Measurements from ENCODE around the gene IL1RAPL1.

IL1RAPL1 gene

DNA sequence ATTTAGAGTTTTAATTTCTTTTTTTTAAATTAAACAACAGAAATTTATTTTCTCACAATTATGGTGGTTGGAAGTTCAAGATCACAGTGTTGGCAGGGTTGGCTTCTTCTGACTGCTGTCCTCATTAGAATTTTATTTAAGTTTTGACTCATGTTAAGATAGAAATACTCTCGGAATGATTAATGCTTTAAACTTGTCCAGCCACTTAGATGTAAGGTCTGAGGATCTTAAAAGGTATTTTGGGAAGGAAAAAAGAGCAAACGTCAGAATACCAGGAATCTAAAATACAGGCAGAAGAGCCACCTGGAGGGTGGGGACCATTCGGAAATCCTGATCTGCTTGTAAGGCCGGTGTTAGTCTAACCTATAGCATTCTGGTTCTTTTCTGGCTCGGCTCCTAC is 1205.1 kb downstream of the IL1RAPL1 start:
- no peak for ATAC-seq
- Mint-ChIP-seq H3K36me3 (no peaks in the 10 kb centered on the region), H3K4me3 (no peak overlapping the region), H3K4me1 (no peaks in the 10 kb centered on the region), H3K27ac (no peak overlapping the region), H3K9me3 (peaks cover 10% of the 10 kb centered on the region)
- DNase-seq (ENCODE audit: low spot score in 2 of 2): no peak

DNA sequence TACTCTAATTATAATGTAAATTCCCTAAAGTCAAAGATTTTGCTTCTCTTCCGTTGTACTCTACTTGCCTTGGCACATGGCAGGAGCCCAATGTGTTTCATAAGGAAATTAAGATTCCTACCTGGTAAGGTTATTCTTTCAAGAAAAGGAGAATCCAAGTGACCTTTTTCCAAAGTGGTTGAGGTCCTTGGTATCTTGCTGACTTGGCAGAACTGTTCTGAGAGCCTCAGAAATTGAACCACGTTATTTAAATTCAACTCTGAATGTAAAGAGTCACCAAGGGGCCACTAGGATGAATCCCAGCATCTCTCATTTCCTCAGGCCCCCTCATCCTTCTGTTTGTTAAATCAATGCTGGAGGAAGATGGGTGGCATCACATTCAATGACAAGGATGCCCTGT is 1209.9 kb downstream of the IL1RAPL1 start:
- Mint-ChIP-seq H3K27ac (no peak overlapping the region), H3K9me3 (peaks cover 9% of the 10 kb centered on the region), H3K36me3 (no peaks in the 10 kb centered on the region), H3K4me3 (no peak overlapping the region), H3K4me1 (no peaks in the 10 kb centered on the region)
- DNase-seq (ENCODE audit: low spot score in 2 of 2) (no peak), ATAC-seq (no peak)

GRCh38 chrX:29798469-29798868 is 1211.2 kb downstream of the IL1RAPL1 start:
- no peak for ATAC-seq
- Mint-ChIP-seq H3K4me3 (no peak overlapping the region), H3K9me3 (peaks cover 9% of the 10 kb centered on the region), H3K27ac (no peak overlapping the region), H3K4me1 (no peaks in the 10 kb centered on the region), H3K36me3 (no peaks in the 10 kb centered on the region)
- no peak for DNase-seq (ENCODE audit: low spot score in 2 of 2)

DNA sequence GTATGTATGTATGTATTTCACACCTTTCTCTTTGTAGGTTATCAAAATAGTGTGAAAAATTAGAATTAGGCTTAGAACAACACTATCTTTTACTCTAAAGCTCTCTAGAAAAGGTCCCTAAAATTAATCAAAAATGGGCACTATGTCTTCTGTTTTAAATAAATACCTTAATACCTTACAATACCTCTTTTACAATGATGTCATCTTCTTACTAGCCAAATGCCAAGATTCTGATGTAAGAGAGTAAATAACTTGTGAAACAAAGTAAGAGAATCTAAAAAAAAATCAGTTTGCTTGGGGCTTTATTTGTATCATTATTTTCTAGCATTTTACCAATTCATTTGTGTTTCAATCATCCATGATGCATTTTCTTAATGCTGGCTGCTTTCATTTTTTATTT is 1225.9 kb downstream of the IL1RAPL1 start:
- Mint-ChIP-seq H3K27ac (no peak overlapping the region), H3K36me3 (no peaks in the 10 kb centered on the region), H3K9me3 (peaks cover 12% of the 10 kb centered on the region), H3K4me1 (no peaks in the 10 kb centered on the region), H3K4me3 (no peak overlapping the region)
- ATAC-seq (no peak), DNase-seq (ENCODE audit: low spot score in 2 of 2) (no peak)

- Mint-ChIP-seq H3K9me3 (peaks cover 3% of the 10 kb centered on the region), H3K27ac (no peak overlapping the region), H3K36me3 (no peaks in the 10 kb centered on the region), H3K4me3 (no peak overlapping the region), H3K4me1 (no peaks in the 10 kb centered on the region)
- DNase-seq (ENCODE audit: low spot score in 2 of 2) (no peak), ATAC-seq (no peak)
Measured at GRCh38 chrX:29824176-29824906, 1237.1 kb downstream of the IL1RAPL1 start.

- no peak for ATAC-seq
- H3K36me3 Mint-ChIP-seq: no peaks in the 10 kb centered on the region
- no peaks in the 10 kb centered on the region for H3K4me1 Mint-ChIP-seq
- no peak for DNase-seq (ENCODE audit: low spot score in 2 of 2)
- H3K27ac Mint-ChIP-seq: no peak overlapping the region
- peaks cover 3% of the 10 kb centered on the region for H3K9me3 Mint-ChIP-seq
- no peak overlapping the region for H3K4me3 Mint-ChIP-seq
Measured at GRCh38 chrX:29826742-29827141, 1239.5 kb downstream of the IL1RAPL1 start.

GRCh38 chrX:29834311-29834710 is 1247.1 kb downstream of the IL1RAPL1 start:
- no peak for DNase-seq (ENCODE audit: low spot score in 2 of 2)
- Mint-ChIP-seq H3K27ac (no peak overlapping the region), H3K36me3 (no peaks in the 10 kb centered on the region), H3K4me1 (no peaks in the 10 kb centered on the region), H3K9me3 (no peaks in the 10 kb centered on the region), H3K4me3 (no peak overlapping the region)
- ATAC-seq: no peak

DNA sequence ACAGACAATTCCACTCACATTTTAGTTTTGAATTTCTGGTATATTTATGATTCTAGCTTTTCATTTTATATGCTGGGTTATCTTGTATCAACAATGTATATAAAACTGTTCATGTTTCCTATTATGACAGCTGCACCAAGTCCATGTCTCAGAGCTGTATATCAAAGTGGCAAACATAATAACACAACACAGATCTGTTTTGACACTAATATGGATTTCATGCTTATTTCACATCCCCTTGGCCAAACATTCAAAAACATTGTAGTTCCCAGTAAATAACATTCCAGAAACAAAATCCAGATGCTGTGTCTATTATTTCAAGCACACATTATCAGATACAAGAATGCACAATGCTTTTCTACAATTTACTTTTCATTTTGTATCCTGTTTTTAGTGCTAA is 1247.5 kb downstream of the IL1RAPL1 start:
- DNase-seq (ENCODE audit: low spot score in 2 of 2): no peak
- H3K9me3 Mint-ChIP-seq: no peaks in the 10 kb centered on the region
- no peaks in the 10 kb centered on the region for H3K36me3 Mint-ChIP-seq
- no peak overlapping the region for H3K27ac Mint-ChIP-seq
- no peak overlapping the region for H3K4me3 Mint-ChIP-seq
- no peaks in the 10 kb centered on the region for H3K4me1 Mint-ChIP-seq
- no peak for ATAC-seq

- Mint-ChIP-seq H3K9me3 (peaks cover 6% of the 10 kb centered on the region), H3K4me3 (no peak overlapping the region), H3K27ac (no peak overlapping the region), H3K4me1 (no peaks in the 10 kb centered on the region), H3K36me3 (no peaks in the 10 kb centered on the region)
- ATAC-seq (no peak), DNase-seq (ENCODE audit: low spot score in 2 of 2) (no peak)
Measured at GRCh38 chrX:29841750-29842149, 1254.5 kb downstream of the IL1RAPL1 start.

DNA sequence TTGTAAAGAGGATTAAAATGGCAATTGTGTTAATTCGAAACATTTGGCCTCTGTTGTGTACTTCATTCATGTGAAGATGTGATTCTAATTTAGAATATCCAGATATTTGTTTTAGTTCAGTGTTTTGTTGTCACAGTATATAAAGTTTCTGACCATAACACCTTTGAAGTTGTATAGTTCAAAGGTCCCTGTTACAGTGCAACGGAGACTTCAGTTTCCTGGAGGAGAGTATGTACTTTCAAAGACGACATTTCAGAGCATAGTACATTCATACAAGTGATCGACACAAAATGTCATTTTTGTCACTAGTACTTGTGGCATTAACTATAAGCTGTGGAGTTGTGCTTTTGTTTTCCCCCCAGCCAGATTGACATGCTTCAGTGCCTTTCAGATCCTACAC is 1255.3 kb downstream of the IL1RAPL1 start:
- DNase-seq (ENCODE audit: low spot score in 2 of 2) (no peak), ATAC-seq (no peak)
- Mint-ChIP-seq H3K36me3 (no peaks in the 10 kb centered on the region), H3K27ac (no peak overlapping the region), H3K9me3 (peaks cover 6% of the 10 kb centered on the region), H3K4me3 (no peak overlapping the region), H3K4me1 (no peaks in the 10 kb centered on the region)

DNA sequence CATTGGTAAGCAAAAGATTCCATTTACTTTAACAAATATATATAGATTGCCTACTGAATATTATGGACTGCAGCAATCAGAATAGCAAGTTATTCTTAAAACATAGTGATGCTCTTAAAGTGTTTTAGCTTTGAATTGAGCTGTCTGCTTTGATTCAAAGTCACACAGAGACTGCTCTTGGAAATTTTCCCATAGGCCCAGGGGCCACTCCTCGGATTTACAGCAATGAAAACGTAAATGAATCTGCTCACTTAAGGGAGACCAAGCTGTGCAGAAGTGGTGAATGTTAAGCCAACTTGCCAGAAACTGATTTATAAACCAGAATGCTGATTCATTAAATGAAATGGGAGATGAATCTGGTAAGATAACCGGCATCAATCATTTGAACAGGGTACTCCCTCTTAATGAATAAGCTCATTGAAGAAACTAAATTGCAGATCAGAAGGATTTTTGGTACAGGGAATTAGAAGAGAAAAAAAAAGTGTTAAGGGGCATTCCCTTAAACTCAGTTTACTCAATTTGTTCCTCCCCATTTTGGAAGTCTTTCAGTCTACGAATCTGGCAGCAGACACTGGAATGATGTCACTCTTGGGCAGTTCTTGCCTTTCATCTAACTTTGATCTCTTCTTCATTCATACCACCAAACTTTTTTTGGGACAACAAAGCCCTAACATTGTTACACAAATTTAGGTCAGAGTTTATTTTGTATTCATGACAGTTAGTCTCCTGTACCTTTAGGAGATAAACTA is 1264.8 kb downstream of the IL1RAPL1 start:
- Mint-ChIP-seq H3K4me3 (no peak overlapping the region), H3K9me3 (peaks cover 5% of the 10 kb centered on the region), H3K27ac (no peak overlapping the region), H3K36me3 (no peaks in the 10 kb centered on the region), H3K4me1 (no peaks in the 10 kb centered on the region)
- DNase-seq (ENCODE audit: low spot score in 2 of 2) (no peak), ATAC-seq (no peak)

DNA sequence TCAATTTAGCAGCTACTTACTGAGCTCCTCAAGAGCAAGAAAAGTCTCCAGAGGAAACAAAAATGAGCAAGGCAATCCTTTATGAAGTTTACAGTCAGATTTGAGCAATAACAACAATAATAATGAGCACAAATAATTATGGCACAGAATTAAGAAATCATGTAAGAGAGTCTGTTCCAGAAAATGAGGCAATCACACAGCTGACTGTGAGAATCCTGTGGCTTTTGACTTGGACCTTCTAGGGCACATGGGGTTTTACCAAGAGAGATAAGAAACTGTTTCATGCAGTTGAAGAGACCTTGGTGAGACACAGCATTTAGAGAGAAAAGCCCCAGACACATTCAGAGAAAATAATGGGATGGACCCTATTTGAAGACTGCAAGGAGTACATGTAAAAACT is 1265.5 kb downstream of the IL1RAPL1 start:
- no peak overlapping the region for H3K4me3 Mint-ChIP-seq
- H3K9me3 Mint-ChIP-seq: peaks cover 5% of the 10 kb centered on the region
- H3K4me1 Mint-ChIP-seq: no peaks in the 10 kb centered on the region
- DNase-seq (ENCODE audit: low spot score in 2 of 2) (no peak), ATAC-seq (no peak)
- no peaks in the 10 kb centered on the region for H3K36me3 Mint-ChIP-seq
- H3K27ac Mint-ChIP-seq: no peak overlapping the region

DNA sequence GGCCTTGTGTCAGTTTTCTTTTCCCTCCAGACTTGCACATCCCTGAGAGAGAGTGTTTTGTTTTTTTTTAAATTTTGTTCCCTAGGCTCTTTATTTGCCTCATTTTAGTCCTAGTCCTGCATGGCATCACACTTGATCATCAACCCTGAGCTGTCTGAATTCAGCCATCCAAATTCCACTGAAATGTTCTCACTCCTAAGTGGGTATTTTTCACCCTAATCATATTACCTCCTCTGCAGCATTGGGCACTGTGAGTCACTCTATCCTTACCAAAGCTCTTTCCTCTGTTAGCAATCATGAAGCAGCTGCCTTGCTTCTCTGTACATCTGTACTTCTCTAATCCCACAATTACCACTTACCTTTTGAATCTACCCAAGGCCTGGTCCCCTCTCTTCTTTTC is 1271.5 kb downstream of the IL1RAPL1 start:
- Mint-ChIP-seq H3K27ac (no peak overlapping the region), H3K4me3 (no peak overlapping the region), H3K9me3 (peaks cover 7% of the 10 kb centered on the region), H3K36me3 (no peaks in the 10 kb centered on the region), H3K4me1 (no peaks in the 10 kb centered on the region)
- ATAC-seq: no peak
- DNase-seq (ENCODE audit: low spot score in 2 of 2): no peak

DNA sequence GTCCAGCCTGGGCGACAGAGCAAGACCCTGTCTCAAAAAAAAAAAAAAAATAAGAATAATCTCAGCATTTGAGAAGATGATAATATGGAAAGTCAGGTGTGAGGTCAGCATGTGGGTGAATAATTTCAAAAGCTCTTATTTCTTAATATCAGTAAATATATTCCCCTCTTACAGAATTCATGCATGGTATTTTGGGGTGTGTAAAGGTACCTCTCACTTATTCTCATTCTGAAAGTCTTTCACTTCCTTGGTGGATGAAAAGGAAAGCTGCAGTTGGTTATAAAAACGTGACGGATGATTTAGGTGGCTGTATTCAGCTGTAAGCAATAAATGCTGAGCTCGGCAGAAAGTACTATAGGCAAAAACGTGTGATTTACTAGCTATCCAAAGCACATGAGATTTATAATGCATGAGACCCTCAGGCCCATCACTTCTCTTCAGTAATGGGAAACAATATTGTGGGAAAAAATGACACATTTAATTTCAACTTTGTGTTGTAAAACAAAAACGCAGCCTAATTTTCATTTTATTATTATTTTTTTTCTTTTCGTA is 1275.0 kb downstream of the IL1RAPL1 start:
- DNase-seq (ENCODE audit: low spot score in 2 of 2) (no peak), ATAC-seq (no peak)
- H3K27ac Mint-ChIP-seq: no peak overlapping the region

DNA sequence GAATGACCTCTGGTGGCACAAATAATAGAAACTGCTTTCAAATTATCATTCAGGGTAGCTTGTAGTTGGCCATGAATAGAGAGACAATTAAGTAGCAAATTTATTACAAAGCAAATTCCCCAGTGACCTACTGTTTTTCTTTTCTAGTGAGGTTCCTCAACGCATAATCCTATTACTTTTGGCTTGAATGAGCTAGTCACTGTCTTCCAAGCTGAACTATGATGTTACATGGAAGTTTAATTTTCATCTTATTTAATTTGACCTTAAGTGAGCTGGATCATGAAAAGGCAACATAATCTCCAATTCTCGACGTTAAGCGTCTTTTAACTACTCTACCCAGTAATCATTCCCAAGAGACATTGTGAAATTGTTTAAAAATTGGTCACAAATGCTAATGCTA is 1280.7 kb downstream of the IL1RAPL1 start:
- Mint-ChIP-seq H3K36me3 (no peaks in the 10 kb centered on the region), H3K9me3 (no peaks in the 10 kb centered on the region), H3K4me3 (no peak overlapping the region), H3K4me1 (no peaks in the 10 kb centered on the region), H3K27ac (no peak overlapping the region)
- ATAC-seq: no peak
- no peak for DNase-seq (ENCODE audit: low spot score in 2 of 2)

More for the DNA sequence above, 1275.0 kb downstream of the IL1RAPL1 start:
- peaks cover 4% of the 10 kb centered on the region for H3K9me3 Mint-ChIP-seq
- no peaks in the 10 kb centered on the region for H3K36me3 Mint-ChIP-seq
- H3K4me3 Mint-ChIP-seq: no peak overlapping the region
- no peaks in the 10 kb centered on the region for H3K4me1 Mint-ChIP-seq

DNA sequence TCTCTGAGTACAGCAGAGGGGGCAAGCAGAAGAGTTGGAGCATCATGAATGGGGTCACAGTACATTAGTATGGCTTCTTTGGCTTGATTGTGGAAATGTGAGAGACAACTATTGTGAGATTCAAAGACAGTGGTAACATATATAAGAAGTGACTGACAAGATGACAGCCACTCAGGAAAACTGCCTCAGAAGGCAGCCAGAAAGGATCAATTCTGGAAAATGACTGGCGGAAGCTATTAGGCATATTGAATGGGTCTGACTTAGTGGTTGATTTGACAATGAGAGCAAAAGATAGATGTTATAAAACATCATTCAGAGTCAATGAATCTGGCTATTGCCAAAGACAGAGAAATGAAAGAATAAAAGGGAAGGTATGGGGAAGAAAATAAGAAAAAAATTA is 1282.6 kb downstream of the IL1RAPL1 start:
- H3K9me3 Mint-ChIP-seq: peaks cover 7% of the 10 kb centered on the region
- DNase-seq (ENCODE audit: low spot score in 2 of 2): no peak
- ATAC-seq: no peak
- H3K4me1 Mint-ChIP-seq: no peaks in the 10 kb centered on the region
- no peaks in the 10 kb centered on the region for H3K36me3 Mint-ChIP-seq
- H3K4me3 Mint-ChIP-seq: no peak overlapping the region
- no peak overlapping the region for H3K27ac Mint-ChIP-seq
